Measurements from ENCODE around the gene PRKAR1B.

Gene PRKAR1B

GRCh38 chr7:601036-601594 lies 126.0 kb downstream of the PRKAR1B start:
- no peak for DNase-seq

GRCh38 chr7:600149-601035 lies 126.7 kb downstream of the PRKAR1B start:
- no peak for DNase-seq

DNA sequence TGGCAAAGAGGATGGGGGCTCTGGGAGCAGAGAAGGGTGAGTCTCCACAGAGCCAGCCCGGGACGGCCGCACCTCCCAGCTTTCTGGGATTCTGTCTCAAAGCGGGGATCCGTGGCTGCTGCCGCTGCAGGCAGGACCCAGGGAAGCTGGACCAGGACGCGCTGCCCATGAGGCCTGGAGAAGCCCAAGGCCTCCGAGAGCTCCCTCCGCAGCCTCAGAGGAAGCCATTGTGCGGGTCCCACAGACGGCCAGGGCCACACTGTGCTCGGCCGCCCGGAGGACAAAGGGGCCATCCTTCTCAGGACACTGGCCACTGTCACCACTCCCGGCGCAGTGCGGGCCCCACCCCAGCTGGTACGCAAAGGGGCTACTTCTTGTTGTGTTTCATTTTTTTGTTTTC lies 128.2 kb downstream of the PRKAR1B start:
- no peak for DNase-seq

GRCh38 chr7:597348-598178 lies 129.5 kb downstream of the PRKAR1B start:
- no peak for DNase-seq

- DNase-seq = no peak
Measured at GRCh38 chr7:596819-597182, 130.3 kb downstream of the PRKAR1B start.

DNA sequence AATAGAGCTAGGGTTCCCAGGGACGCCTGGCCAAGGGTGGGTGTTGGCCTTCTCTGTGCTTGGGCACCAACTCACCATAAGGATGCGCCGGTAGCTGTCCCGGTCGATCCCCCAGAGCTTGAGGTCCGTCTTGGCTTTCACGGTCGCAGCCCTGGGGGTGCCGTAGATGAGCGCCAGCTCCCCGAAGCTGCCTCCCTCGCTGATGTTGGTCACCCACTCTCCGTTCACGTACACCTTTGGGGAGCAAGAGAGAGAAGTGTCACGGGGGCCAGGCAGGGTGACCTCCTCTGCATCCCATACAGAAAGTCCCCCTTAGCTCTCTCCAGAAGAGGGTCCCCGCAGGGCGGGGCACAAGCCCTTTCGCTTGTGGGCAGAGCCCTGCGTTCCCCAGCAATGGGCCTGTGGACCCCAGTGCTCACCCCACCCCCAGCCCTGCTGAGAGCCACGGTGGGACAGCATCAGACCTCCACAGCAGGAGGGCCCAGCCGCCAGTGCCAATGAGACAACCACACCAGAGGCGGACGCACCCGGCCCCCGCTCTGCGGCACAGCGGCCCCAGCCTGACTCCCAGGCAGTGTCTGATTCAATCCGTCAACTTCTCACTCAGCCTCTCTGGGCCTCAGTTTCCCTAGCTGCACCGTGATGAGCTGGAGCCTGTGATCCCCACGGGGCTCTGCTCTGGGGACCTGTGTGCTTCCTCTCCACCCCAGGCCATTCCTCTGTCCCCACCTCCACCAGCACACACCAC lies 130.8 kb downstream of the PRKAR1B start:
- DNase-seq = no peak

DNA sequence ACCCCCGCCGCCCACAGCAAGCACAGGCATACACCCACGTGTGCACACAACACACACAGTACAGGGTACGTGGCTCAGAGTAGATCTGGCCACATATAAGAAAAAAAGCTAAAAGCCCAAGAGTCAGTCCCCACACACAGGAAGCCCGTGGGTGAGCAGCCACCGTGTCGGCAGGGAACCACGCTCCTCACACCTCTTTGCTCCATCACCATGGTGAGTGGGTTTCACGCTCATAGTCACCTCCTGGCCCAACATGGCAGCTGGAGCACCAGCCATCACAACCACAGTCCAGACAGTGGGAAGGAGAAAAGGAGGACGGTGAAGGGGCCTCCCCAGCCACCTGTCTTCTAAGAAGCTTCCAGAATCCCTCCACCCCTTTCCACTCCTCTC lies 131.5 kb downstream of the PRKAR1B start:
- no peak for DNase-seq

GRCh38 chr7:594920-595620 lies 132.0 kb downstream of the PRKAR1B start:
- DNase-seq = no peak

DNA sequence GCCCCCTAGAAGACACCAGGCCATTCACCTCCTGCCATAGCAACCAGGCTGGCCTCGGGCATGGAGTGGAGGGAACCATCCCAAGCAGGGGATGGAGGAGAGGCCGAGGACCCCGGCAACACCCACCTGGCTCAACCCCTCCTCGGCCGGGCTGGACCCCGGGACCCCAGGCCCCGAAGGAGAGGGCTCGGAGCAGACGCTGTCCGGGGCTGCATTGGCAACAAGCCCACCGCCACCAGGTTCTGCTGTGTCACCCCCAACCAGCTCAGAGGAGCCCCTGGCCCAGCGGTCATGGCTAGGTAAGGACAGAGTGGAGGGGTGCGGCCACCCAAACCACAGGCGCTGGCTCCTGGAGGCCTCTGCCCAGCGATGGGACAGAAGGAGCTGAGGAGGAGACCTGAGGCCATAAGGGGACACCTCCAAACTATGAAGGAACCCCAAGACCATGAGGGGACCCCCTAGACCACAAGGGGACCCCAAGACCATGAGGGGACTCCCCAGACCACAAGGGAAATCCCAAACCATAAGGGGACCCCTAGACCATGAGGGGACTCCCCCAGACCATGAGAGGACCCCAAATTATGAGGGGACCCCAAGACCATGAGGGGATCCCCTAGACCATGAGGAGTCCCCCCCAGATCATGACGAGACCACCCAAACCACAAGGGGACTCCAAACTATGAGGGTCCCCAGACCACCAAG lies 132.7 kb downstream of the PRKAR1B start:
- DNase-seq = no peak

DNA sequence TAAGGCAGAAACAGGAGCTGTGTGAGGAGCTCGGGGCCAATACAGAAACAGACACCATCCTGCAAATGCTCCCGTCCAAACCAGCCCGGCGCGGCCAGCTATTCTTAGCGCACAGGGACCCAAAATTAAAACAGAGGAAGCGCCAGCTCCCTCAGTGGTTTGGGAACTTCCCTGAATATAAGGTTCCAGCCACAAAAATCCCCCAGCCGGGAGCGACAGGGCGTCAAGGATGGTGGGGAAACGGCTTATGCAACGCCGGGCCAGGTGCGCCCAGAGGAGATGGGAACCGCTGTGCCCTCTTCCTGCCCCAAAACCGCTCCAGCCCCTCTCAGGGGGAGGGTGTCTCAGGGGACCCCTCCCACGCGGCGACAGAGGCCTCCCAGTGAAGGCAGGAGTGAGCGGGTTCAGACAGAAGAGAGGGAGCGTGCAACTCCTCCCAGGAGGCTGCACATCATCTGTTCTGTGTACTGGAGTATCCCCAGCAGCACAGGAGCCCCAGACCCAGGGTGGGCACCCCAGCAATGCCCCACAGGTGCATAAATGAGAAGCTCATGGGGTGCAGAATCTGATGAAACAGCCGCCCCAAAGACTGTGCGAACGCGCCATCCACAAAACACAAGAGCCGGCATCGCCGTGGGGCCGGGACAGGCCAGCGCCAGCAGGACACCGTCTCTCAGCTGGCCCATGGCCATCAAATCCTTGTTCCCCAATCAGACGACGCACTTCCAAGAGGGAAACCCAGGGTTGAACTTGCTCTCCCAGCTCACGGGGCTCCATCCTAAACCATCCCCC lies 133.6 kb downstream of the PRKAR1B start:
- DNase-seq = no peak

- DNase-seq = no peak
Measured at GRCh38 chr7:591856-592628, 135.0 kb downstream of the PRKAR1B start.

DNA sequence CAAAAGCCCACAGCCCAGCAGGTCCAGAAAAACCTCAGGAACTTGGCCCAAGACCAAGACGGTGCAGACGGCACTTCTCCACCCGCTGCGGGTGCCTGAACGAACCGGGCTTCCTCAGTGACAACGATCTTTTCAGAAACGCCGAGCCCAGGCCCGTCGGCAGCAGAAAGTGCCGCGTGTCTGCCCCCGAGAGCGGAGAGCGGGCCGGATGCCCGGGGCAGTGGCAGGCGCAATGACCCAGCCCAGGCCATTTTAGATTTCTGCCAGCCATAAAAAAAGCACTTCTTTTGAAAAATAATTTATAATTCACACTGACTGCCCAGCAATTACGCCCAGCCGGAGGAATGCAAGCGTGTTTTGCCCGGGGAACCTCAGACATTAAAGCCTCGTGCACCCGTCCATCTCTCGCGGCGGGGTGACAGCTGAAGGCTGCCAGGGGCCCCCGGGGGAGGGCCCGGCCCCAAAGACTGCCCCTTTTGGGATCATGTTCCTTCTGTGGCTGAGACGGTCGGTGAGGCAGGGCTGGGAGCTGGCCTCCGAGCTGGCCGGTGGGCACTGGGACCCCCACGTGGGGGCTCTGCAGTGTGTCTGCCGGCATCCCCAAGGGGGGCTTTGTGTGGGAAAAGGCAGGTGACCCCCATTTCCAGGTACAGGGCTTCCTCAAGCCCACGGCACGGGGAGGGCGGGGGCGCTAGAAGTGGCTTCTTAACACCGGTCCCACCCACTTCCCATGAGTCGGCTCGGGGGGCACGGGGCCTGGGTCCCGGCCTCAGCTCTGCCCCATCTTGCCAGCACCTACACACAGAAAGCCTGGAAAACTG lies 136.1 kb downstream of the PRKAR1B start:
- DNase-seq = no peak

GRCh38 chr7:589781-590575 lies 137.1 kb downstream of the PRKAR1B start:
- no peak for DNase-seq

GRCh38 chr7:587767-588166 lies 139.3 kb downstream of the PRKAR1B start:
- no peak for DNase-seq

DNA sequence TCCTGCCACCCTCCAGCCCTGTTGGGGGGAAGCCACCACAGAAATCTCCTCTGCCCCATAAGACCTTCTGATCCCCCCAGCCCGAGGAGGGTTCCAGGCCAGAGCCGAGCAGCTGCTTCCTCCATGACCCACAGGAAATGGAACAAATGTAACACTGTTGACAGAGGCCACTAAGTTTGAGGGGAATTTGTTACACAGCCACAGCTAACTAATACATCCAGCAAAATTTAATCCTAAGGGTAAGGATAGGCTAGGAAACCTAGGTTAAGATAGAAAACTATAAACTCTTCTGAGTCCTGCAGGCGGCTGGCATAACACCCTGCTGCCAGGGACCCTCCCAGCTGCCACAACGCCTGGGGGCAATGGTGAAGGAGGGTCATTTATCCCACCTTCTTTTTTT lies 140.6 kb downstream of the PRKAR1B start:
- DNase-seq = no peak

- no peak for DNase-seq
Measured at GRCh38 chr7:585873-586272, 141.2 kb downstream of the PRKAR1B start.

DNA sequence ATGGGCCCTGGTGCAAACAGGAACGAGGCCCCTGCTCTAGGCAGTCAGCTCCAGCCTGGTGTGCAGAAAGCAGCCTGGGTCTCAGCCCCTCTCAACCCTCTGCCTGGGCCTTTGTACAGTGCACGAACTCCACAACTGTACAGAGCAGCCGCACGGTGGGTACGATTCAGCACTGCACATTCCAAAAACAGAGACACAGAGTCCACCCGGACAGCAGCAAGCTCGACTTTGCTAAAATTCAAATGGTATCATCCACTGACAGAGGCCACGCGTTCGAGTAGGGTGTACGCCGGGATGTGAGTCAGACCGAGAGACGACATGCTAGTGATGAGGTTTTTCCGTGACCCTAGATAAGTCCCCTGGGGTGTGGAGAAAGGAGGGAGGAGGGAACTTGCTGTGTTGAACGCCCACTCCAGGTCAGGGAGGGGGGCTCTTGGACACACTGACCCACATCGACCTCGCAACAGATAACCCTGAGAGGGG lies 141.8 kb downstream of the PRKAR1B start:
- DNase-seq = no peak

DNA sequence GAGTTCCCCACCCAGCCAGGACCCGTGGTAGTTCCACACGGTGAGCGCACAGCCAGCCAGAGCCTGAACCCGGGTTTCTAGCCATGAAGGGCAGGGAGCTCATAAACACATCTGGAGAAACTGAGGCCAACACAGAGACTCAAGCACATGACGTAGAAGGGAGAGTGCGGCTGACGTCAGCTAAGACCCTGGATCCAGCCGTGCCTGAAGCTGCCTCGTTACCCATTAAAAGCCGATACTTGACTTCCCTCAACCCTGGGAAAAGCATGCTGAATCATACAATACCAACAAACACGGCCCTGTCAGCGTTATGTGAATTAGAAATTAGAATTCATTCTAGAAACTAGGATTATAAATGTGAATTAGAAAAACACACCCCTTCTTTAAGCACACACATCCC lies 142.3 kb downstream of the PRKAR1B start:
- DNase-seq = no peak
